Measurements from ENCODE around the gene SAMD11. TPM values are rescaled to one million over a fixed set of nuclear protein-coding genes. Genes with fewer than 3 reads are reported as not detected.
"Not testable (repeated sequence)": the region's sequence is repeated elsewhere in the genome, so short reads cannot be mapped to it uniquely, and the experiment has no call there.

The SAMD11 gene
- total and polyA plus RNA-seq, 2 of the 13 experiments (the other 11 are each of a cell fraction or from before 2014, with no cell fraction given): 0.11 TPM; not detected in 1

DNA sequence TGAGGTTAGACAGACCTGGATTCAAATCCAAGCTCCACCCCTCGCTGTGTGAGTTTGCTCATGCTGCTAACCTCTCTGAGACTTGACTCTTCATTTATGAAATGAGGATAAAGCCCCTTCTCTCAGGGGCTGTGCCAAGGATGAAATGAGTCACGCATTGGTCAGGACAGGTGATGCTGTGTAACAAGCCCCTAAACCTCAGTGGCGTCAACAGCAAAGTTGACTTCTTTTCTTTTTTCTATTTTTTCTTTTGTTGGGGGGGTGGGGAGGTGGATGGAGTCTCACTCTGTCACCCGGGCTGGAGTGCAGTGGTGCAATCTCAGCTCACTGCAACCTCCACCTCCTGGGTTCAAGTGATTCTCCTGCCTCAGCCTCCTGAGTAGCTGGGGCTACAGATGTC lies 33.9 kb upstream of the SAMD11 start:
- FAIRE-seq; H3K9me3 ChIP-seq (ENCODE audit: low read length); H2AFZ ChIP-seq (ENCODE audit: low read length); CTCF ChIA-PET (ENCODE audit: low intra/inter-chr PET ratio, low total read pairs); H3K27ac ChIP-seq (ENCODE audit: extremely low read length, insufficient read depth, low read length); ATAC-seq; POLR2A ChIA-PET; intact Hi-C loops (cut with micrococcal nuclease; ENCODE audit: unreplicated experiment); BruUV-seq (replicated peaks); H3K79me2 ChIP-seq (ENCODE audit: insufficient read depth, low read length); in situ Hi-C loops (cut with HindIII; ENCODE audit: extremely low pct_ligation_motif_present, low pct_unique_long_range_greater_than_20kb); H3K4me2 ChIP-seq (ENCODE audit: low read depth, low read length); H3K4me3 ChIP-seq (replicated peaks in 1 of 3; ENCODE audit: insufficient read depth in 1 of 3, low read depth in 2 of 3, low read length in 3 of 3); H4K20me1 ChIP-seq (ENCODE audit: insufficient read depth, low read length); H3K36me3 ChIP-seq (replicated peaks in 1 of 2; ENCODE audit: control insufficient read depth in 1 of 2, insufficient read depth in 2 of 2, low read length in 2 of 2); DNase-seq (ENCODE audit: low spot score); H3K4me1 ChIP-seq (ENCODE audit: insufficient read depth, low read length); H3K9ac ChIP-seq (ENCODE audit: insufficient read depth, low read depth, low read length): not testable (repeated sequence)
- WGBS (ENCODE audit: low lambda C conversion rate): 4% methylated on average over 4 of the region's 4 CpGs
- H3K27me3 ChIP-seq (ENCODE audit: control insufficient read depth in 1 of 2, insufficient read depth in 2 of 2, low read length in 2 of 2): peaks cover 0 to 31% of the 10 kb centered on the region in 2 experiments; a peak in 2 of 5 replicates

- peak; percentile 23 for FAIRE-seq
- ATAC-seq; H3K9ac ChIP-seq (ENCODE audit: insufficient read depth, low read depth, low read length); DNase-seq (ENCODE audit: low spot score); H2AFZ ChIP-seq (ENCODE audit: low read length); H3K4me3 ChIP-seq (replicated peaks in 1 of 3; ENCODE audit: insufficient read depth in 1 of 3, low read depth in 2 of 3, low read length in 3 of 3); H3K4me1 ChIP-seq (ENCODE audit: insufficient read depth, low read length); BruUV-seq (replicated peaks); H3K4me2 ChIP-seq (ENCODE audit: low read depth, low read length); H3K79me2 ChIP-seq (ENCODE audit: insufficient read depth, low read length); intact Hi-C loops (cut with micrococcal nuclease; ENCODE audit: unreplicated experiment); H3K36me3 ChIP-seq (replicated peaks in 1 of 2; ENCODE audit: control insufficient read depth in 1 of 2, insufficient read depth in 2 of 2, low read length in 2 of 2); CTCF ChIA-PET (ENCODE audit: low intra/inter-chr PET ratio, low total read pairs); H3K9me3 ChIP-seq (ENCODE audit: low read length); in situ Hi-C loops (cut with HindIII; ENCODE audit: extremely low pct_ligation_motif_present, low pct_unique_long_range_greater_than_20kb); POLR2A ChIA-PET; H3K27ac ChIP-seq (ENCODE audit: extremely low read length, insufficient read depth, low read length); H4K20me1 ChIP-seq (ENCODE audit: insufficient read depth, low read length): not testable (repeated sequence)
- 11% methylated on average over 9 of the region's 9 CpGs for WGBS (ENCODE audit: low lambda C conversion rate)
- H3K27me3 ChIP-seq (ENCODE audit: control insufficient read depth in 1 of 2, insufficient read depth in 2 of 2, low read length in 2 of 2): peaks cover 0 to 31% of the 10 kb centered on the region in 2 experiments; a peak in 2 of 5 replicates
Measured at GRCh38 chr1:890234-890633, 33.5 kb upstream of the SAMD11 start.

GRCh38 chr1:890661-891060 lies 33.1 kb upstream of the SAMD11 start:
- Histone ChIP-seq H3K27ac (ENCODE audit: extremely low read length, insufficient read depth, low read length) (no peak overlapping the region), H3K9me3 (ENCODE audit: low read length) (no peaks in the 10 kb centered on the region), H4K20me1 (ENCODE audit: insufficient read depth, low read length) (no peaks in the 10 kb centered on the region), H3K79me2 (ENCODE audit: insufficient read depth, low read length) (no peaks in the 10 kb centered on the region), H3K9ac (ENCODE audit: insufficient read depth, low read depth, low read length) (no peak overlapping the region), H3K36me3 (replicated peaks in 1 of 2; ENCODE audit: control insufficient read depth in 1 of 2, insufficient read depth in 2 of 2, low read length in 2 of 2) (no peaks in the 10 kb centered on the region), H3K4me3 (replicated peaks in 1 of 3; ENCODE audit: insufficient read depth in 1 of 3, low read depth in 2 of 3, low read length in 3 of 3) (no peak overlapping the region), H3K4me2 (ENCODE audit: low read depth, low read length) (no peak overlapping the region), H3K27me3 (ENCODE audit: control insufficient read depth in 1 of 2, insufficient read depth in 2 of 2, low read length in 2 of 2) (peaks cover 0 to 31% of the 10 kb centered on the region in 2 experiments; a peak in 2 of 5 replicates), H3K4me1 (ENCODE audit: insufficient read depth, low read length) (no peaks in the 10 kb centered on the region), H2AFZ (ENCODE audit: low read length) (no peak overlapping the region)
- FAIRE-seq: no peak
- ChIA-PET POLR2A (no interaction called here), CTCF (ENCODE audit: low intra/inter-chr PET ratio, low total read pairs) (no interaction called here)
- intact Hi-C loops (cut with micrococcal nuclease; ENCODE audit: unreplicated experiment) (no loop called here), in situ Hi-C loops (cut with HindIII; ENCODE audit: extremely low pct_ligation_motif_present, low pct_unique_long_range_greater_than_20kb) (no loop called here)
- BruUV-seq (replicated peaks): no TSS peak
- WGBS (ENCODE audit: low lambda C conversion rate): 0% methylated on average over 3 of the region's 3 CpGs
- TF ChIP-seq ZBTB26 (CRISPR knock-in tag; IDR thresholded peaks at IDR 0.05; ENCODE audit: borderline replicate concordance) (no peak), CREB1 (IDR thresholded peaks at IDR 0.05) (no peak), CREB1 (CRISPR knock-in tag; IDR thresholded peaks at IDR 0.05) (no peak)
- ATAC-seq: no peak
- no peak for DNase-seq (ENCODE audit: low spot score)

Measured in HepG2 (cell line).